ENCODE data around the gene SH2D6.
A peak's percentile ranks its signal among the peaks of the same experiment; 100 is the strongest.
"Not testable (repeated sequence)": the region's sequence is repeated elsewhere in the genome, so short reads cannot be mapped to it uniquely, and the experiment has no call there.

SH2D6 gene

DNA sequence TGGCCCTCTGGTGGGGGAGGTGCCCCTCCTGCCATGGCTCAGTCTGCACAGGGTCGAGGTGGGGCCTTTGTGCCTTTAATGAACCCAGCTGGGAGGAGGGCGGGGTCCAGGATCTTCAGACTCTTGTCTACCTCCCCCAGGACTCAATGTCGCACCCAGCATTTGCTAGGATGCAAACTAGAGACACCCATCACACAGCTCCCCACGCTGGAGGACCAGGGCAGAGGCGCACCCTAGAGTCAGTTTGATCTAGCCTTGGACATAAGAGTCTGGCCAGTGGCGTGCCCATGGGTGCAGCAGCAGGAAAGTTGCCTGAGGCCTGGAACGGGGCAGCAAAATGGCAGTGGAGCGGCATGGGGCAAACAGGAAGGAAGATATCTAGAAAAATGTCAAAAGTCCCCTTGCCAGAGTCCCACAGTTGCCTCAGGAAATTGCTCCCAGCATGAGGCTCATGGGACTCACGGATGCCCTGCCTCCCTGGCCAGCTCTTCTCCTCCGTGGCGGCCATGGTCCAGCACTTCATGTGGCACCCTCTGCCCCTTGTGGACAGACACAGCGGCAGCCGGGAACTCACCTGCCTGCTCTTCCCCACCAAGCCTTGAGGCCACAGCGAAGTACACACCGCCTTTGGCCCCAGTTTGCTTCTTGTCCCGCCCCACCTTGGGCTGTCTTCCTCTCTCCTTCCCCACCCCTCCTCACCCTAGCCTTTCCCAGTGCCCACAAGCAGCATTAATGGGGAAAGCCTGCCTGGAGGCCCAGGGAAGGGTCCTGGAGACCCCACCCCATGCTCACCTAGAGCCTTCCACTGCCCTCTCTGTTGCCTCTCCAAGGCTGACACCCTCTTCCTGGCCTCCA, 17.7 kb downstream of the SH2D6 start:
- Mint-ChIP-seq H3K27me3 (no peaks in the 10 kb centered on the region), H3K9me3 (no peaks in the 10 kb centered on the region), H3K36me3 (no peaks in the 10 kb centered on the region), H3K4me3 (peak overlapping the region; percentile 92), H3K27ac (no peak overlapping the region), H3K4me1 (peaks cover 20% of the 10 kb centered on the region)
- DNase-seq (ENCODE audit: low spot score in 2 of 2) (no peak), ATAC-seq (ENCODE audit: low read depth) (no peak)

DNA sequence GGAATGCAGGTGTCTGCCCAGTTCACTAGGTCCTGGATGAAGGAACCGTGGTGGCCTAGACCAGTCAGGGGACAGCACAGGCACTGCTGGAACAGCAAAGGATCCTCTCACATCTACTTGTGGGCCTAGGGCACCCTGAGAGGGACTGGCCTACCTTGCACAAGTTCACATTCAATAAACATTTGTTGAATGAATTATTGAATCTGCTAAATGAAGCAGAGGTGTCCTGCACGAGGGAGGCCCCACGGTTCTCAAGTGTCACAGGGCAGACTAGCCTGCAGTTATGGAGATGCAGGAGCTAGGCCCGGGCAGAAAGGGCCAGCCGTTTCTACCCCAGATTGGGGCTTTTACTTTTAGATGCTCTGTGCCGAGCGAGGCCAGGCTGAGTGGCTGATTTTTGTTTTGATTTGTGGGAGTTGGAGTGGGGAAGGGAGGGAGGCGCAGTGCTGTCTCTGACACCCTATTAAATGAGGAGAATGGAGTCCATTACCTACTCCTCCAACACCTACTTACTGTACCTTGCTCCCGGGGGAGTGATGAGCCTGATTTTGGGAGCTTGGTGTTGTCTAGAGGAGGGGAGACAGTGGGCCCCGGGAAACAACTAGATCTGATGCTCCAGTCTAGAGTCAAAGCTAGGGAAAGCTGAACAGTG, 18.4 kb downstream of the SH2D6 start:
- DNase-seq (ENCODE audit: low spot score in 2 of 2) (no peak), ATAC-seq (ENCODE audit: low read depth) (no peak)
- no peaks in the 10 kb centered on the region for H3K36me3 Mint-ChIP-seq
- no peaks in the 10 kb centered on the region for H3K9me3 Mint-ChIP-seq
- peak overlapping the region; percentile 92 for H3K4me3 Mint-ChIP-seq
- no peaks in the 10 kb centered on the region for H3K27me3 Mint-ChIP-seq
- H3K27ac Mint-ChIP-seq: peak overlapping the region; percentile 92
- H3K4me1 Mint-ChIP-seq: peaks cover 20% of the 10 kb centered on the region

DNA sequence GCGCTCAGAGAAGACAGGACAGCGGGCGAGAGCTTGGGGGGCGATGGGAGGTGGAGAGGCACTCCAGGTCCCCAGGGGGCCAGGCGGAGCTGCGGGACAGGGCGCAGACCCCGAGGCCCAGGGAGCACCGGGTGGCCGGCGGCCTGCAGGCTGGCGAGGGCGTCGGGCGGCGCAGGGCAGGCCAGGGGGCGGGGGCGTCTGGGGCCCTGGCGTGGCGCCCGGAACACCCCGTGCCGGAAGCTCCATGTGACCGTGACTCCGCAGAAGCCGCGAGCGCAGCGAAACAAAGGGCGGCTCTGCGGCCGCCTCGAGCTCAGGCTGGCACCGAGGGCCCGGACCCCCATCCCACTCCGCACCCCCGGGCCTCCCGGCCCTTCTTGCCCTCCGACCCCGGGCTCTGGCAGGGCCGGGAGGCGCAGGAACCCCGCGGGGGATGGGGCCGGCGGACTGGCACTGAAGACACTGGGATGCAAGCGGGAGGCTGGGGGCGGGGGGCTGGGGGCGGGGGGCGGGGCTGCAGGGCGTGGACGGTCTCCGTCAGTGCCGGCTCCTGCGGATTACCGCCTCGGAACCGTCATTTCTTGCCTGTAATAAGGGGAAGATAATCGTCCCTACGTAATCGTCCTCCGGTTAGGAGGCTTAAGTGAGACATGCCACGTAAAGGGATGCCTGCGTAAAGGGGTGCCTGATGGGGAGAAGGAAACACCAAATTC, 19.1 kb downstream of the SH2D6 start:
- no peaks in the 10 kb centered on the region for H3K27me3 Mint-ChIP-seq
- peak overlapping the region; percentile 92 for H3K4me3 Mint-ChIP-seq
- H3K4me1 Mint-ChIP-seq: peaks cover 20% of the 10 kb centered on the region
- DNase-seq (ENCODE audit: low spot score in 2 of 2): peak; percentile 67 to 76
- peak overlapping the region; percentile 92 for H3K27ac Mint-ChIP-seq
- ATAC-seq (ENCODE audit: low read depth): peak; percentile 87
- no peaks in the 10 kb centered on the region for H3K9me3 Mint-ChIP-seq
- no peaks in the 10 kb centered on the region for H3K36me3 Mint-ChIP-seq

- DNase-seq (ENCODE audit: low spot score in 2 of 2): no peak
- no peak for ATAC-seq (ENCODE audit: low read depth)
- H3K27ac Mint-ChIP-seq: peak overlapping the region; percentile 92
- peak overlapping the region; percentile 92 for H3K4me3 Mint-ChIP-seq
- peaks cover 20% of the 10 kb centered on the region for H3K4me1 Mint-ChIP-seq
- no peaks in the 10 kb centered on the region for H3K27me3 Mint-ChIP-seq
- H3K36me3 Mint-ChIP-seq: no peaks in the 10 kb centered on the region
- H3K9me3 Mint-ChIP-seq: no peaks in the 10 kb centered on the region
Measured at GRCh38 chr2:85438201-85439024, 19.9 kb downstream of the SH2D6 start.

- Mint-ChIP-seq H3K4me1 (peaks cover 20% of the 10 kb centered on the region), H3K36me3 (no peaks in the 10 kb centered on the region), H3K9me3 (no peaks in the 10 kb centered on the region), H3K27ac (no peak overlapping the region), H3K27me3 (no peaks in the 10 kb centered on the region), H3K4me3 (no peak overlapping the region)
- ATAC-seq (ENCODE audit: low read depth) (no peak), DNase-seq (ENCODE audit: low spot score in 2 of 2) (no peak)
Measured at GRCh38 chr2:85439025-85439472, 20.5 kb downstream of the SH2D6 start.

- H3K36me3 Mint-ChIP-seq; H3K27me3 Mint-ChIP-seq; ATAC-seq (ENCODE audit: low read depth); DNase-seq (ENCODE audit: low spot score in 2 of 2); H3K9me3 Mint-ChIP-seq; H3K27ac Mint-ChIP-seq; H3K4me3 Mint-ChIP-seq: not testable (repeated sequence)
- H3K4me1 Mint-ChIP-seq: peaks cover 20% of the 10 kb centered on the region
Measured at GRCh38 chr2:85439569-85439968, 21.1 kb downstream of the SH2D6 start.

- H3K4me1 Mint-ChIP-seq: peaks cover 20% of the 10 kb centered on the region
- no peak overlapping the region for H3K4me3 Mint-ChIP-seq
- H3K9me3 Mint-ChIP-seq: no peaks in the 10 kb centered on the region
- H3K27ac Mint-ChIP-seq: no peak overlapping the region
- no peaks in the 10 kb centered on the region for H3K27me3 Mint-ChIP-seq
- ATAC-seq (ENCODE audit: low read depth) (no peak), DNase-seq (ENCODE audit: low spot score in 2 of 2) (no peak)
- H3K36me3 Mint-ChIP-seq: no peaks in the 10 kb centered on the region
Measured at GRCh38 chr2:85439986-85440385, 21.5 kb downstream of the SH2D6 start.

DNA sequence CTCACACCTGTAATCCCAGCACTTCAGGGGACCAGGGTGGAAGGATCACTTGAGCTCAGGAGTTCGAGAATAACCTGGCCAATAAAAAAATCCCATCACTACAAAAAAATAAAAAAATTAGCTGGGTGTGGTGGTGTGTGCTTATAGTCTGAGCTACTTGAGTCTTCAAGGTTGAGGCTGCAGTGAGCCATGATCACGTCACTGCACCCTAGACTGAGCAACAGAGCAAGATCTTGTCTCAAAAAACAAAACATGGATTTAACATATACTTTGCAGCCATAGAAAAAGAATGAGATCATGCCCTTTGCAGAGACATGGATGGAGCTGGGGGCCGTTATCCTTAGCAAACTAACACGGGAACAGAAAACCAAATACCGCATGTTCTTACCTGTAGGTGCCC, 22.2 kb downstream of the SH2D6 start:
- H3K27me3 Mint-ChIP-seq: no peaks in the 10 kb centered on the region
- DNase-seq (ENCODE audit: low spot score in 2 of 2) (no peak), ATAC-seq (ENCODE audit: low read depth) (no peak)
- no peak overlapping the region for H3K27ac Mint-ChIP-seq
- H3K36me3 Mint-ChIP-seq: no peaks in the 10 kb centered on the region
- H3K4me1 Mint-ChIP-seq: peaks cover 20% of the 10 kb centered on the region
- H3K4me3 Mint-ChIP-seq: no peak overlapping the region
- no peaks in the 10 kb centered on the region for H3K9me3 Mint-ChIP-seq

- no peaks in the 10 kb centered on the region for H3K9me3 Mint-ChIP-seq
- no peak overlapping the region for H3K4me3 Mint-ChIP-seq
- DNase-seq (ENCODE audit: low spot score in 2 of 2): no peak
- peaks cover 12% of the 10 kb centered on the region for H3K4me1 Mint-ChIP-seq
- no peak for ATAC-seq (ENCODE audit: low read depth)
- H3K27me3 Mint-ChIP-seq: no peaks in the 10 kb centered on the region
- H3K27ac Mint-ChIP-seq: no peak overlapping the region
- H3K36me3 Mint-ChIP-seq: no peaks in the 10 kb centered on the region
Measured at GRCh38 chr2:85441864-85442263, 23.4 kb downstream of the SH2D6 start.

- ATAC-seq (ENCODE audit: low read depth) (no peak), DNase-seq (ENCODE audit: low spot score in 2 of 2) (no peak)
- Mint-ChIP-seq H3K27me3 (no peaks in the 10 kb centered on the region), H3K27ac (no peak overlapping the region), H3K36me3 (no peaks in the 10 kb centered on the region), H3K4me1 (no peaks in the 10 kb centered on the region), H3K9me3 (no peaks in the 10 kb centered on the region), H3K4me3 (no peak overlapping the region)
Measured at GRCh38 chr2:85444629-85445172, 26.2 kb downstream of the SH2D6 start.

- Mint-ChIP-seq H3K4me3 (no peak overlapping the region), H3K27ac (no peak overlapping the region), H3K36me3 (no peaks in the 10 kb centered on the region), H3K27me3 (no peaks in the 10 kb centered on the region), H3K4me1 (no peaks in the 10 kb centered on the region), H3K9me3 (no peaks in the 10 kb centered on the region)
- ATAC-seq (ENCODE audit: low read depth): no peak
- DNase-seq (ENCODE audit: low spot score in 2 of 2): no peak
Measured at GRCh38 chr2:85445316-85446295, 27.1 kb downstream of the SH2D6 start.

GRCh38 chr2:85446296-85447221, 28.0 kb downstream of the SH2D6 start:
- no peaks in the 10 kb centered on the region for H3K4me1 Mint-ChIP-seq
- no peaks in the 10 kb centered on the region for H3K36me3 Mint-ChIP-seq
- H3K9me3 Mint-ChIP-seq: no peaks in the 10 kb centered on the region
- DNase-seq (ENCODE audit: low spot score in 2 of 2) (no peak), ATAC-seq (ENCODE audit: low read depth) (no peak)
- H3K27me3 Mint-ChIP-seq: no peaks in the 10 kb centered on the region
- H3K4me3 Mint-ChIP-seq: no peak overlapping the region
- H3K27ac Mint-ChIP-seq: no peak overlapping the region

Data from memory B cell (primary cell).